Eye (tissue), 1 donor: ENCODE results near the gene SIX2.

Experiments
- DNase-seq: peaks from one replicate; pipeline ENCODE4 v3.0.0-alpha.2; 2015

SIX2 gene

GRCh38 chr2:45000921-45001868 lies 8.1 kb downstream of the SIX2 start:
- peak; percentile 76 for DNase-seq

GRCh38 chr2:45000341-45000901 lies 8.8 kb downstream of the SIX2 start:
- peak; percentile 58 for DNase-seq

- DNase-seq, result no peak
Observed at GRCh38 chr2:44999540-44999939, 9.7 kb downstream of the SIX2 start.

- no peak for DNase-seq
Observed at GRCh38 chr2:44997963-44998362, 11.3 kb downstream of the SIX2 start.

GRCh38 chr2:44996356-44996755 lies 12.9 kb downstream of the SIX2 start:
- DNase-seq, result no peak

- DNase-seq, result no peak
Observed at GRCh38 chr2:44994377-44994776, 14.9 kb downstream of the SIX2 start.

GRCh38 chr2:44989176-44989575 lies 20.1 kb downstream of the SIX2 start:
- DNase-seq, result no peak

GRCh38 chr2:44983836-44984604 lies 25.2 kb downstream of the SIX2 start:
- no peak for DNase-seq

GRCh38 chr2:44981714-44982108 lies 27.5 kb downstream of the SIX2 start:
- DNase-seq, result peak; percentile 94

GRCh38 chr2:44980751-44981713 lies 28.2 kb downstream of the SIX2 start:
- DNase-seq, result no peak

GRCh38 chr2:44979581-44979980 lies 29.7 kb downstream of the SIX2 start:
- no peak for DNase-seq

- no peak for DNase-seq
Observed at GRCh38 chr2:44975571-44976450, 33.4 kb downstream of the SIX2 start.

GRCh38 chr2:44974064-44974715 lies 35.1 kb downstream of the SIX2 start:
- DNase-seq, result peak; percentile 87

GRCh38 chr2:44972771-44973535 lies 36.3 kb downstream of the SIX2 start:
- peak; percentile 82 for DNase-seq

- DNase-seq, result no peak
Observed at GRCh38 chr2:44970846-44971450, 38.3 kb downstream of the SIX2 start.

GRCh38 chr2:44969936-44970335 lies 39.3 kb downstream of the SIX2 start:
- no peak for DNase-seq

GRCh38 chr2:44967727-44968432 lies 41.4 kb downstream of the SIX2 start:
- no peak for DNase-seq

- DNase-seq, result peak; percentile 14
Observed at GRCh38 chr2:44967056-44967455, 42.2 kb downstream of the SIX2 start.

GRCh38 chr2:44965684-44966083 lies 43.6 kb downstream of the SIX2 start:
- peak; percentile 9 for DNase-seq
